ENCODE measurements around the gene NSMCE1. TPM values are rescaled to one million over a fixed set of nuclear protein-coding genes. Genes with fewer than 3 reads are reported as not detected.

The NSMCE1 gene
- total and polyA plus RNA-seq, 5 donors: 27.3 to 40.1 (median 29.9) TPM

- H3K27ac ChIP-seq (ENCODE audit: low read length): peak overlapping the region; percentile 77
- H3K4me1 ChIP-seq (ENCODE audit: control insufficient read depth, insufficient read depth, low read length): peaks cover 11% of the 10 kb centered on the region
- no peak for DNase-seq
- H3K9me3 ChIP-seq (ENCODE audit: control insufficient read depth, low read length): no peaks in the 10 kb centered on the region
- no peak for ATAC-seq
- peak overlapping the region; percentile 87 for H3K4me3 ChIP-seq (ENCODE audit: low read length)
- no peaks in the 10 kb centered on the region for H3K27me3 ChIP-seq (ENCODE audit: control insufficient read depth, insufficient read depth)
- 69% methylated on average over 11 of the region's 11 CpGs for WGBS
- intact Hi-C loops (cut with DNase I): loop anchor here in 2 of 4 donors (10.0 kb wide), 2 partner anchors 58 to 78 kb away; no protein-coding TSS in a partner anchor
Observed at GRCh38 chr16:27312580-27313421, 44.2 kb upstream of the NSMCE1 start.

- 83% methylated on average over 7 of the region's 7 CpGs for WGBS
- intact Hi-C loops (cut with DNase I): loop anchor here in 2 of 4 donors (10.0 kb wide), 2 partner anchors 57 to 77 kb away; no protein-coding TSS in a partner anchor
- DNase-seq (no peak), ATAC-seq (no peak)
- H3K9me3 ChIP-seq (ENCODE audit: control insufficient read depth, low read length): no peaks in the 10 kb centered on the region
- H3K4me3 ChIP-seq (ENCODE audit: low read length): no peak overlapping the region
- H3K27ac ChIP-seq (ENCODE audit: low read length): no peak overlapping the region
- H3K4me1 ChIP-seq (ENCODE audit: control insufficient read depth, insufficient read depth, low read length): peaks cover 7% of the 10 kb centered on the region
- no peaks in the 10 kb centered on the region for H3K27me3 ChIP-seq (ENCODE audit: control insufficient read depth, insufficient read depth)
Observed at GRCh38 chr16:27311897-27312303, 43.3 kb upstream of the NSMCE1 start.

DNA sequence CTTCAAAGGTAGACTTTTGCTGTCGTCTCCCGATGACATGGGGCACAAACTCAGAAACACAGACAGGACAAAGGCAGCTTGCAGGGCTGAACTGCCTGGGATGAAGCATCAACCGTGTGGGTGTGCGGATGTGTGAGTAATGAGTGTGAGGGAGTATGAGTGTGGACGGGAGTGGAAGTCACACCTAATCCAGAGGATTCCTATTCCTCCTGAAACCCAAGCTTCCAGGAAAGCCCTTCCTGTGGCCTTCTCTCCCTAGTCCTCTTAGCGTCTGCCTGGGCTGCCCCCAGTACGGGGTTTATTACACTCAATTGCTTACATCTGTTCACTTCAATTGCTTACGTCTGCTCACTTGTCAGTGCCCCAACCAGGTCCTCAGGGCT is 42.9 kb upstream of the NSMCE1 start:
- no peak overlapping the region for H3K4me3 ChIP-seq (ENCODE audit: low read length)
- peaks cover 6% of the 10 kb centered on the region for H3K4me1 ChIP-seq (ENCODE audit: control insufficient read depth, insufficient read depth, low read length)
- no peaks in the 10 kb centered on the region for H3K27me3 ChIP-seq (ENCODE audit: control insufficient read depth, insufficient read depth)
- H3K9me3 ChIP-seq (ENCODE audit: control insufficient read depth, low read length): no peaks in the 10 kb centered on the region
- intact Hi-C loops (cut with DNase I): loop anchor here in 2 of 4 donors (10.0 kb wide), 2 partner anchors 57 to 77 kb away; no protein-coding TSS in a partner anchor
- no peak overlapping the region for H3K27ac ChIP-seq (ENCODE audit: low read length)
- ATAC-seq (no peak), DNase-seq (no peak)
- 65% methylated on average over 8 of the region's 8 CpGs for WGBS

GRCh38 chr16:27310576-27311447 is 42.2 kb upstream of the NSMCE1 start:
- WGBS: 65% methylated on average over 16 of the region's 16 CpGs
- H3K9me3 ChIP-seq (ENCODE audit: control insufficient read depth, low read length): no peaks in the 10 kb centered on the region
- H3K4me3 ChIP-seq (ENCODE audit: low read length): no peak overlapping the region
- no peaks in the 10 kb centered on the region for H3K27me3 ChIP-seq (ENCODE audit: control insufficient read depth, insufficient read depth)
- DNase-seq (peak in 1 of 3 donors; percentile 50), ATAC-seq (no peak)
- peaks cover 4% of the 10 kb centered on the region for H3K4me1 ChIP-seq (ENCODE audit: control insufficient read depth, insufficient read depth, low read length)
- intact Hi-C loops (cut with DNase I): loop anchor here in 2 of 4 donors (10.0 kb wide), 2 partner anchors 56 to 76 kb away; no protein-coding TSS in a partner anchor
- no peak overlapping the region for H3K27ac ChIP-seq (ENCODE audit: low read length)

DNA sequence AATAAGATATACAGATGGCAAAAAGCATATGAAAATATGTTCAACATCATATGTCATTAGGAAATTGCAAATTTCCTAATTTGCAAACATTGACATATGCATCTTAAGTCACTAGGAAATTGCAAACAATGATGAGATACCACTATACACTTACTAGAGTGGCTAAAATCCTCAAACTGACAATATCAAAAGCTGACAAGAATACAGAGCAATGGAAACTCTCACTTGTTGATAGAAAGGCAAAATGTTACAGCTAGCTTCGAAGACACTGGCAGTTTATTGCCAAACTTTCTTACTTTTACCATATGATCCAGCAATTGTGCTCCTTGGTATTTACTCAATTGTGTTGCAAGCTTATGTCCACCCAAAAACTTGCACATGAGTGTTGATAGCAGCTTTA is 40.2 kb upstream of the NSMCE1 start:
- no peaks in the 10 kb centered on the region for H3K27me3 ChIP-seq (ENCODE audit: control insufficient read depth, insufficient read depth)
- ATAC-seq (no peak), DNase-seq (no peak)
- no peaks in the 10 kb centered on the region for H3K9me3 ChIP-seq (ENCODE audit: control insufficient read depth, low read length)
- H3K27ac ChIP-seq (ENCODE audit: low read length): no peak overlapping the region
- intact Hi-C loops (cut with DNase I): no loop called here
- no peaks in the 10 kb centered on the region for H3K4me1 ChIP-seq (ENCODE audit: control insufficient read depth, insufficient read depth, low read length)
- H3K4me3 ChIP-seq (ENCODE audit: low read length): no peak overlapping the region
- WGBS: 86% methylated on average over 1 of the region's 1 CpG

GRCh38 chr16:27305839-27306442 is 37.4 kb upstream of the NSMCE1 start:
- DNase-seq (no peak), ATAC-seq (no peak)
- Histone ChIP-seq H3K9me3 (ENCODE audit: control insufficient read depth, low read length) (no peaks in the 10 kb centered on the region), H3K27me3 (ENCODE audit: control insufficient read depth, insufficient read depth) (no peaks in the 10 kb centered on the region), H3K27ac (ENCODE audit: low read length) (no peak overlapping the region), H3K4me3 (ENCODE audit: low read length) (no peak overlapping the region), H3K4me1 (ENCODE audit: control insufficient read depth, insufficient read depth, low read length) (no peaks in the 10 kb centered on the region)
- WGBS: 90% methylated on average over 9 of the region's 9 CpGs
- intact Hi-C loops (cut with DNase I): no loop called here

- no peak overlapping the region for H3K27ac ChIP-seq (ENCODE audit: low read length)
- WGBS: 70% methylated on average over 5 of the region's 5 CpGs
- H3K4me1 ChIP-seq (ENCODE audit: control insufficient read depth, insufficient read depth, low read length): no peaks in the 10 kb centered on the region
- no peaks in the 10 kb centered on the region for H3K9me3 ChIP-seq (ENCODE audit: control insufficient read depth, low read length)
- H3K27me3 ChIP-seq (ENCODE audit: control insufficient read depth, insufficient read depth): no peaks in the 10 kb centered on the region
- DNase-seq: no peak
- peak in 1 of 2 donors; percentile 44 for ATAC-seq
- intact Hi-C loops (cut with DNase I): no loop called here
- H3K4me3 ChIP-seq (ENCODE audit: low read length): no peak overlapping the region
Observed at GRCh38 chr16:27304881-27305745, 36.5 kb upstream of the NSMCE1 start.

GRCh38 chr16:27304102-27304501 is 35.5 kb upstream of the NSMCE1 start:
- intact Hi-C loops (cut with DNase I): no loop called here
- no peaks in the 10 kb centered on the region for H3K4me1 ChIP-seq (ENCODE audit: control insufficient read depth, insufficient read depth, low read length)
- DNase-seq (no peak), ATAC-seq (no peak)
- H3K27ac ChIP-seq (ENCODE audit: low read length): no peak overlapping the region
- no peak overlapping the region for H3K4me3 ChIP-seq (ENCODE audit: low read length)
- 61% methylated on average over 2 of the region's 2 CpGs for WGBS
- H3K27me3 ChIP-seq (ENCODE audit: control insufficient read depth, insufficient read depth): no peaks in the 10 kb centered on the region
- no peaks in the 10 kb centered on the region for H3K9me3 ChIP-seq (ENCODE audit: control insufficient read depth, low read length)

DNA sequence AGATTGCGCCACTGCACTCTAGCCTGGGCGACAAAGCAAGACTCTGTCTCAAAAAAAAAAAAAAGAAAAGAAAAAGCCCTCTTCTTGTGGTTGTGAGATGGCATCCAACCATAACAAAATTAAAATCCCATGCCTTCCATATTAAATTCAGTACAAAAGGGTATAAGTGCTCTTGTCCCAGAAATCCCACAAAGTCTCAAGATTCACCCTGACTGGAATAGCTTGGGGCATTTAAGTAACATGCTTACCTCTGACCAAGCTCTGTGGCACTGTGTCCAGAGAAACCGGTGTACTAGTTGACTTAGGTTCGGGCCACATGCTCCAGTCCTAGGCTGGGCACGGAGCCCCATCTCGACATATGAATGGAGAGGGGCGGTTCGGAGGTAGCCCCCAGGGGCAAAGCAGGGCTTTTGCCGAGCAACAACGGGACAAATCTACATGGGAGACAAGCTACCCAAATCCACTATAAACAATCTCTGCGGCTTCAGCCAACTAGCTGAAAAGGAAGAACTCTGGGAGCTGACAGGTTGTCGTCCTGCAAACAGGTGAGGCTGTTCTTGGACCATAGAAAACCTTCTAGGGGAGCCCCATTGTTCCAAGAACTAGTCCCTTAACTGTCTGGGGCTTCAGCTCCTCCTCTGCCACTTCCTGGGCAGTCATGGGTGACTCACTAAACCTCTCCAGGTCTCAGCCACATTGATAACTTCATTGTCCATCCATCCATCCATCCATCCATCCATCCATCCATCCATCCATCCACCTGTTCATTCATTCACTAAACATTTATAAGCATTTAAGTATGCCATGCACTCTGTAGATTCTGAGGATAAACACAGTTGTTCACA is 34.9 kb upstream of the NSMCE1 start:
- no peaks in the 10 kb centered on the region for H3K9me3 ChIP-seq (ENCODE audit: control insufficient read depth, low read length)
- 88% methylated on average over 12 of the region's 12 CpGs for WGBS
- no peak for ATAC-seq

More for the DNA sequence above, 34.9 kb upstream of the NSMCE1 start:
- no peaks in the 10 kb centered on the region for H3K4me1 ChIP-seq (ENCODE audit: control insufficient read depth, insufficient read depth, low read length)
- no peak for DNase-seq
- intact Hi-C loops (cut with DNase I): no loop called here
- H3K27me3 ChIP-seq (ENCODE audit: control insufficient read depth, insufficient read depth): no peaks in the 10 kb centered on the region
- no peak overlapping the region for H3K27ac ChIP-seq (ENCODE audit: low read length)
- H3K4me3 ChIP-seq (ENCODE audit: low read length): no peak overlapping the region

Measured in right cardiac atrium (tissue), 5 donors.